CD4-positive, alpha-beta memory T cell (primary cell): ENCODE results near the gene PHF23. TPM values are rescaled to one million over a fixed set of nuclear protein-coding genes. Genes with fewer than 3 reads are reported as not detected.

ENCODE experiments used
- CTCF ChIA-PET: fragments of 350-600 bp; sonication (Branson Sonifier 250); formaldehyde crosslinking; loops from one replicate; lab custom pipeline; 2021; ENCODE audit warnings: inconsistent platforms; ENCODE audit not compliant: partially characterized antibody; lab: Charles Lee
- POLR2A ChIA-PET: fragments of 350-600 bp; sonication (Branson Sonifier 250); formaldehyde crosslinking; loops from one replicate; lab custom pipeline; 2021; ENCODE audit not compliant: partially characterized antibody; lab: Charles Lee
- DNase-seq, 5 donors: peaks; one replicate each; pipeline versions ENCODE4 v3.0.0 to v3.0.0-alpha.2; 2020 to 2022; ENCODE audit warnings: mixed read lengths in 1 of 5
- H3K27ac ChIP-seq: one replicate; pipeline ENCODE4 v1.7.0; 2013; ENCODE audit warnings: low read depth, low read length
- H3K27me3 ChIP-seq: 2 replicates; pipeline ENCODE4 v1.7.0; 2013; ENCODE audit warnings: mild to moderate bottlenecking, low read length, moderate library complexity; ENCODE audit not compliant: insufficient read depth
- H3K36me3 ChIP-seq: 2 replicates; pipeline ENCODE4 v1.7.0; 2013; ENCODE audit warnings: mild to moderate bottlenecking, low read length, moderate library complexity; ENCODE audit not compliant: insufficient read depth
- H3K4me1 ChIP-seq: 2 replicates; pipeline ENCODE4 v1.7.0; 2013; ENCODE audit warnings: mild to moderate bottlenecking, low read length, moderate library complexity; ENCODE audit not compliant: insufficient read depth
- H3K4me3 ChIP-seq, 2 donors: one replicate each; pipeline ENCODE4 v1.7.0; 2013; ENCODE audit warnings: low read length in 2 of 2, mild to moderate bottlenecking in 1 of 2
- H3K9me3 ChIP-seq, 2 donors: one replicate each; pipeline ENCODE4 v1.7.0; 2013; ENCODE audit warnings: low read length in 2 of 2, control low read depth in 1 of 2; ENCODE audit not compliant: control insufficient read depth in 1 of 2
- H3K27ac Mint-ChIP-seq, 7 donors: one replicate each; pipeline ENCODE4 v1.8.0; 2020 to 2021; ENCODE audit warnings: mixed read lengths in 7 of 7, mild to moderate bottlenecking in 6 of 7, inconsistent platforms in 3 of 7, moderate library complexity in 3 of 7
- H3K27me3 Mint-ChIP-seq, 2 donors: one replicate each; pipeline ENCODE4 v1.8.0; 2020 to 2021; ENCODE audit warnings: mixed read lengths in 2 of 2
- H3K36me3 Mint-ChIP-seq, 2 donors: one replicate each; pipeline ENCODE4 v1.8.0; 2020 to 2021; ENCODE audit warnings: mixed read lengths in 2 of 2, inconsistent platforms in 1 of 2, mild to moderate bottlenecking in 1 of 2
- H3K4me1 Mint-ChIP-seq, 4 donors: one replicate each; pipeline ENCODE4 v1.8.0; 2020 to 2021; ENCODE audit warnings: mixed read lengths in 4 of 4, mild to moderate bottlenecking in 1 of 4
- H3K4me3 Mint-ChIP-seq, 8 donors: one replicate each; pipeline ENCODE4 v1.8.0; 2020 to 2021; ENCODE audit warnings: mixed read lengths in 8 of 8, mild to moderate bottlenecking in 7 of 8, moderate library complexity in 6 of 8, inconsistent platforms in 3 of 8
- H3K9me3 Mint-ChIP-seq, 8 donors: one replicate each; pipeline ENCODE4 v1.8.0; 2020 to 2021; ENCODE audit warnings: mixed read lengths in 8 of 8, mild to moderate bottlenecking in 5 of 8, inconsistent platforms in 3 of 8, moderate library complexity in 1 of 8
- intact Hi-C: fragments of 100-400 bp; cut with micrococcal nuclease; formaldehyde crosslinking; loops from one replicate; pipeline ENCODE4 v1.15.1; 2023
- polyA plus RNA-seq, 2 donors: library from polyadenylated mRNA; unstranded; fragments of 300-500 nt; fragmentation: Illumina TruSeq; gene quantifications; one replicate each; pipeline ENCODE4 v1.2.3, GENCODE V29; 2021
- total RNA-seq, 2 experiments: library from RNA; stranded (reverse); gene quantifications; one replicate each; pipeline ENCODE4 v1.2.3, GENCODE V29; 2021

PHF23 gene
- total and polyA plus RNA-seq, 4 experiments from 2014 or later = 11.4 to 55.8 (median 37.8) TPM

DNA sequence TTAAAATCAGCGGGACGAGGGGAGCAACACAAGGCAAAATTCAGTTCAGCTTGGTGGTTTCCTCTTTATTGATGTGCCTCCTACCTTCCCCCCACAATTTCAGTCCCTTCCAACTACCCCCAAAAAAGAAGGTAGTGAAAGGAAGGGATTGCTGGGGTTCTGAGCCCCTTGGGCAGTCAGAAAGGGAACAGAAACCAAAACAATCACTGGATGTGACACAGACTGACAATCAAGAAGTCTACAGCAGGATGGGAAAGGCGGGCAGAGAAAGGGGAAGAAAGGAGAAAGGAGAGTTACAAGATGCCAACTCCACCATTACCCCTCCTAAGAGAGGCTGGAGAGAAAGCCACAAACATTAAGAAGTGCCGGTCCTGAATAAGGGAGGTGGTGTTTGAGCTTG lies 1.1 kb upstream of the PHF23 start:
- H3K4me3 ChIP-seq = no peak overlapping the region

DNA sequence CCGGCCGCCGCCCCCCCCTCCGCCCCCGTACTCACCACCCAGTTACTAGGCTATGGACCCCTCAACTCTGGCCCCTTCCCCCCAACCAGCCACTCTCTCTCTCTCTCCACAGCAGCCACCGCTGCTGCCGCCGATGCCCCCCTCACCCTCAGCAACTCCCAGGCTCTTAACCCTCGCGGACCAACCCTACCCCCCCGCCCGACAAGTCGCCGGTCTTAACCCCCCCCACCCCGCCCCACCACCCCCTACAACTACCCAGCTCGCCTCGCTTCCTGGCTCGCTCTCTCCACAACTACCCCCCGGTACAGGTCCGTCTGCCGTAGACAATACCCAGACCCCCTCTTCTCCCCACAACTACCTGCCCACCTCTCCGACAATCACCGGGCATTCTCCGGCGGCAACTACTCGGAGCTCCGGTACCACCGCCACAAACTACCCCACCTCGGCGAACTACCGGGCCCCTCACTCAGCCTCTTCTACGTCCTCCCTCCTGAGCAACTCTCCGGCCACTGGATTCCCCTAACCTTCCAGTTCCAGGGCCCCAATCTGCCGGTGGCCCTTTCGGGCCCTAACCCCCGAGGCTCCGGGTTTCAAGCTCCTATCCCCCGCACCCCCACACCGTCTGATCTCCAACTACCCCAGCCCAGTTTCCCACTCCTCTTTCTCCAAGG lies 702 bp downstream of the PHF23 start:
- Mint-ChIP-seq H3K4me3 (peak overlapping the region; percentile 94 to 99 (median 96)), H3K9me3 (peaks cover 0 to 8% (median 0%) of the 10 kb centered on the region in 8 donors), H3K27me3 (peaks cover 0 to 2% of the 10 kb centered on the region in 2 donors), H3K27ac (peak overlapping the region; percentile 90 to 100 (median 96)), H3K36me3 (peaks cover 25 to 70% of the 10 kb centered on the region in 2 donors), H3K4me1 (peaks cover 45 to 83% (median 58%) of the 10 kb centered on the region in 4 donors)
- no peaks in the 10 kb centered on the region for H3K27me3 ChIP-seq
- H3K4me1 ChIP-seq = peaks cover 64% of the 10 kb centered on the region
- H3K9me3 ChIP-seq = no peaks in the 10 kb centered on the region
- ChIA-PET POLR2A (interaction anchor here (0.7 to 17.6 kb wide), 23 partner anchors 8 to 935 kb away, joined by 3 to 435 read pairs (median 5); partner anchors contain the start of genes ACADVL, ACAP1, CTDNEP1 and DLG4), CTCF (interaction anchor here (0.9 to 2.5 kb wide), 5 partner anchors 18 to 243 kb away, joined by 3 to 14 read pairs (median 4); partner anchors contain the start of genes ACAP1 and SLC35G6)
- H3K4me3 ChIP-seq = peak overlapping the region; percentile 85 to 86
- H3K27ac ChIP-seq = peak overlapping the region; percentile 85
- peak in 3 of 5 donors; percentile 36 to 60 (median 39) for DNase-seq
- H3K36me3 ChIP-seq = peaks cover 22% of the 10 kb centered on the region
- intact Hi-C loops = loop anchor here (1.0 to 10.0 kb wide), 8 partner anchors 14 to 606 kb away; partner anchors contain the start of genes EIF5A, ELP5, POLR2A and TMEM102

More for the DNA sequence above, 1.1 kb upstream of the PHF23 start:
- Mint-ChIP-seq H3K27me3 (peaks cover 0 to 2% of the 10 kb centered on the region in 2 donors), H3K9me3 (peaks cover 0 to 8% (median 0%) of the 10 kb centered on the region in 8 donors), H3K27ac (peak overlapping the region; percentile 90 to 100 (median 99)), H3K4me3 (peak overlapping the region; percentile 66 to 99 (median 96)), H3K4me1 (peaks cover 37 to 65% (median 47%) of the 10 kb centered on the region in 4 donors), H3K36me3 (peaks cover 25 to 66% of the 10 kb centered on the region in 2 donors)
- intact Hi-C loops = no loop called here
- ChIA-PET CTCF (interaction anchor here (0.9 to 1.8 kb wide), 4 partner anchors 19 to 239 kb away, joined by 3 to 8 read pairs (median 3); partner anchors contain the start of genes ACAP1 and ZBTB4), POLR2A (interaction anchor here (1.3 to 17.6 kb wide), 7 partner anchors 10 to 446 kb away, joined by 3 to 435 read pairs (median 24); partner anchors contain the start of genes ACADVL, CTDNEP1, DLG4 and ELP5)
- Histone ChIP-seq H3K27ac (peak overlapping the region; percentile 85), H3K36me3 (peaks cover 26% of the 10 kb centered on the region), H3K4me1 (peaks cover 52% of the 10 kb centered on the region), H3K27me3 (no peaks in the 10 kb centered on the region), H3K9me3 (no peaks in the 10 kb centered on the region)
- no peak for DNase-seq

DNA sequence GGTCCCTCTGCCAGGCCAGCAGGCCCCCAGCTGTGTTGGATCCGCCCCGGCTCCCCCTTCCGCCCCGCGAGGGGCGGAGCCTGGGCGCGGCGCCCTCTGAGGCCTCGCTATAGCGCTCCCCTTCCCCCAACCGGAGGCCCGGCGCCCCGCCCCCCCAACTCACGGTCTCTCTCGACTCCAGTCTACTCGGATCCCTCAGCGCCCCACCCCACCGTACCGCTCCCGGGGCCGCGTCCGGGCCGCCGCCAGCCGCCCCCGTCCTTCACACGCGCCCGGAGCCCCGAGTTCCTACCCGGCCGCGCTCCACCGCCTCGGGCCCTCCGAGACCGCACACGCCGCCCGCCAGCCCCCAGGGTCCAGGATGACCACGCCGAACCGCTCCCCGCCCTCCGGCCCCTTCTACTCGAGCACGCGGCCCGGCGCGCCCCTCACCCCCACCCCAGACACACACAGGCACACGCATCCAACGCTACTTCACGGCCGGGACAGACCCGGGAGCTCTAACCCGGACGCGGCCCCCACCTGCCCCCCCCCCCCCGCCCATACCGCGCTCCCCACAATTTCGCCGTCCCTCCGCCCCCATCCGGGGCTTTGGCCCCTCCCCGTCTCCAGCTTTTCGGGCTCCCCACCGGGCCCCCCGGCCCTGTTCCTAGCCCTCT lies 1.4 kb downstream of the PHF23 start:
- Histone ChIP-seq H3K27ac (peak overlapping the region; percentile 85), H3K4me1 (peaks cover 65% of the 10 kb centered on the region), H3K4me3 (peak overlapping the region in 1 of 2 donors; percentile 86), H3K9me3 (no peaks in the 10 kb centered on the region), H3K27me3 (no peaks in the 10 kb centered on the region), H3K36me3 (peaks cover 22% of the 10 kb centered on the region)
- peaks cover 0 to 8% (median 0%) of the 10 kb centered on the region in 8 donors for H3K9me3 Mint-ChIP-seq
- CTCF ChIA-PET = interaction anchor here (0.9 to 2.5 kb wide), 4 partner anchors 17 to 244 kb away, joined by 3 to 14 read pairs (median 5); partner anchors contain the start of genes ACADVL, DLG4 and SLC35G6
- peaks cover 46 to 85% (median 60%) of the 10 kb centered on the region in 4 donors for H3K4me1 Mint-ChIP-seq
- H3K4me3 Mint-ChIP-seq = peak overlapping the region; percentile 94 to 99 (median 96)
- intact Hi-C loops = loop anchor here (2.0 to 10.0 kb wide), 2 partner anchors 335 to 607 kb away; no protein-coding TSS in a partner anchor
- peak overlapping the region; percentile 68 to 100 (median 96) for H3K27ac Mint-ChIP-seq
- POLR2A ChIA-PET = interaction anchor here (0.7 to 17.6 kb wide), 25 partner anchors 8 to 936 kb away, joined by 3 to 435 read pairs (median 4); partner anchors contain the start of genes ACADVL, ACAP1, CTDNEP1 and DLG4
- peak; percentile 63 to 81 (median 70) for DNase-seq
- H3K36me3 Mint-ChIP-seq = peaks cover 25 to 68% of the 10 kb centered on the region in 2 donors
- peaks cover 0 to 2% of the 10 kb centered on the region in 2 donors for H3K27me3 Mint-ChIP-seq

DNA sequence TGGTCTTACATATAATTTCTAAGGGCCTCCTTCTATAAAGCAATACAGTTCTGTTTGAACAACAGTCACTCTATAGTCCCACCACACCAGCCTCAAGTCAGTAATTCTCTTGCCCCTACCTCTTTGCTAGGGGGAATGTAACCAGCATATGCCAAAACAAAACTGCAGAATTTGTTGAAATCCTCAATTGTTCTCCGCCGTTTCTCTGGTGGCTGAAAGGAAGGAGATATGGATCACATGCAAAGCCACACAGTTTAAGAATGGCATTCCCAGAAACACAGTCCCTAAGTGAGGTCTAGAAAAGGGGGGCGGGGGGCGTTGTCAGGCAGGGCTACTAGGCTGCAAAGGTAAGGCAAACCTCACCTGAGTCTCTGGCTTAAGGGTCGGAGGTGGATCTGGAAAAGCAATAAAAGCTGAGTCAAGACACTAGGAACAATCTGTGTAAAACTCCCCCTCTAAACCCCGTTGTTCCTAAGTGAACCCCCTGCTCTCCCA lies 1.9 kb downstream of the PHF23 start:
- H3K36me3 Mint-ChIP-seq = peaks cover 25 to 62% of the 10 kb centered on the region in 2 donors
- ChIA-PET POLR2A (interaction anchor here (0.9 to 17.6 kb wide), 14 partner anchors 13 to 337 kb away, joined by 3 to 435 read pairs (median 4); partner anchors contain the start of genes ACADVL, CTDNEP1, DLG4 and ELP5), CTCF (interaction anchor here (1.0 to 2.5 kb wide), 3 partner anchors 16 to 244 kb away, joined by 5 to 14 read pairs (median 5); partner anchors contain the start of genes ACADVL, DLG4 and SLC35G6)
- Histone ChIP-seq H3K27me3 (no peaks in the 10 kb centered on the region), H3K4me1 (peaks cover 71% of the 10 kb centered on the region), H3K9me3 (no peaks in the 10 kb centered on the region), H3K27ac (peak overlapping the region; percentile 85), H3K4me3 (peak overlapping the region in 1 of 2 donors; percentile 39), H3K36me3 (peaks cover 22% of the 10 kb centered on the region)
- peak overlapping the region; percentile 64 to 99 (median 96) for H3K4me3 Mint-ChIP-seq
- H3K27me3 Mint-ChIP-seq = no peaks in the 10 kb centered on the region
- H3K9me3 Mint-ChIP-seq = peaks cover 0 to 2% (median 0%) of the 10 kb centered on the region in 8 donors
- no peak for DNase-seq
- intact Hi-C loops = loop anchor here (10.0 kb wide), 1 partner anchor 607 kb away; no protein-coding TSS in a partner anchor
- peak overlapping the region; percentile 58 to 100 (median 96) for H3K27ac Mint-ChIP-seq
- H3K4me1 Mint-ChIP-seq = peaks cover 47 to 83% (median 61%) of the 10 kb centered on the region in 4 donors

DNA sequence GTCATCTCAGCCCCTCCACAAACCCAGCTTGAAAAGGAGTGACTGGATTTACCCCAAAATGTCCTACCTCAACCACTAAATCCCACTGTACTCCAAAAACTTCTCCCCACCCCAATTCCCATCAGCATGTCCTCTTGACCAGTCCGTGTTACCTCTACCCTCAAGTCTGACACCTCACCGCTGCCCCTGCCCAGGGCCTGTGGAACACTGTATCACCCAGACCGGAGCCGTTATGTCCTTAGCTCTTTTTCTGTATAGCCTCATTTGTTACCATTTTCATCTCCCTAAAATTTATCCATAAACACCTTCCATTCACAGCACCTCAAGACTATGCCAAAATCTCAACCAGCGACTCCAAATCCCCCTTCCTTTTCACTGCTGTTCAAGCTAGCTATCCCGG lies 2.4 kb downstream of the PHF23 start:
- no peaks in the 10 kb centered on the region for H3K27me3 ChIP-seq
- Mint-ChIP-seq H3K4me3 (peak overlapping the region; percentile 64 to 99 (median 96)), H3K27ac (peak overlapping the region; percentile 58 to 100 (median 96)), H3K36me3 (peaks cover 22 to 60% of the 10 kb centered on the region in 2 donors), H3K9me3 (no peaks in the 10 kb centered on the region), H3K4me1 (peaks cover 50 to 83% (median 63%) of the 10 kb centered on the region in 4 donors), H3K27me3 (no peaks in the 10 kb centered on the region)
- no peak for DNase-seq
- H3K4me1 ChIP-seq = peaks cover 75% of the 10 kb centered on the region
- intact Hi-C loops = loop anchor here (10.0 kb wide), 1 partner anchor 608 kb away; no protein-coding TSS in a partner anchor
- peak overlapping the region; percentile 85 for H3K27ac ChIP-seq
- ChIA-PET POLR2A (interaction anchor here (0.7 to 17.6 kb wide), 6 partner anchors 13 to 337 kb away, joined by 3 to 435 read pairs (median 8); partner anchors contain the start of genes ACADVL, CTDNEP1, DLG4 and ELP5), CTCF (interaction anchor here (1.2 to 2.5 kb wide), 3 partner anchors 14 to 17 kb away, joined by 3 to 14 read pairs (median 5); partner anchors contain the start of genes ACADVL, CTDNEP1 and DLG4)
- H3K36me3 ChIP-seq = peaks cover 22% of the 10 kb centered on the region
- H3K9me3 ChIP-seq = no peaks in the 10 kb centered on the region
- no peak overlapping the region for H3K4me3 ChIP-seq
